Activated CD8-positive, alpha-beta T cell treated with anti-CD3 and anti-CD28 coated beads for 36 hours (primary cell): ENCODE data around the gene SPR. TPM values are rescaled to one million over a fixed set of nuclear protein-coding genes. Genes with fewer than 3 reads are reported as not detected.

ENCODE experiments used
- ATAC-seq: fragments of 200-7000 bp; cut with Tn5 transposase; one replicate; pipeline ENCODE4 v1.10.0; 2021; ENCODE audit warnings: mild to moderate bottlenecking, moderate library complexity
- CTCF ChIA-PET: fragments of 350-600 bp; sonication (Branson Sonifier 250); formaldehyde crosslinking; loops from one replicate; lab custom pipeline; 2021; ENCODE audit warnings: antibody characterized with exemption; lab: Charles Lee
- POLR2A ChIA-PET: fragments of 350-600 bp; sonication (Branson Sonifier 250); formaldehyde crosslinking; loops from one replicate; lab custom pipeline; 2021; ENCODE audit warnings: antibody characterized with exemption; lab: Charles Lee
- DNase-seq: peaks from one replicate; pipeline ENCODE4 v3.0.0-alpha.2; 2020
- H3K27ac Mint-ChIP-seq: one replicate; pipeline ENCODE4 v1.8.0; 2021; ENCODE audit warnings: mild to moderate bottlenecking, mixed read lengths
- H3K27me3 Mint-ChIP-seq: one replicate; pipeline ENCODE4 v1.8.0; 2021; ENCODE audit warnings: mixed read lengths
- H3K36me3 Mint-ChIP-seq: one replicate; pipeline ENCODE4 v1.8.0; 2021; ENCODE audit warnings: low read depth, mixed read lengths
- H3K4me1 Mint-ChIP-seq: one replicate; pipeline ENCODE4 v1.8.0; 2021; ENCODE audit warnings: low read depth, mixed read lengths
- H3K4me3 Mint-ChIP-seq: one replicate; pipeline ENCODE4 v1.8.0; 2021; ENCODE audit warnings: mild to moderate bottlenecking, moderate library complexity, mixed read lengths
- H3K9me3 Mint-ChIP-seq: one replicate; pipeline ENCODE4 v1.8.0; 2021; ENCODE audit warnings: mixed read lengths
- intact Hi-C: fragments of 100-400 bp; cut with micrococcal nuclease; formaldehyde crosslinking; loops from one replicate; pipeline ENCODE4 v1.10.0; 2022
- total RNA-seq, 2 experiments: library from RNA; stranded (reverse); gene quantifications; one replicate each; pipeline ENCODE4 v1.2.3, GENCODE V29; 2021
- TF ChIP-seq, protein P1 (sequence below): fragments of 200-600 bp; IDR thresholded peaks from one replicate; pipeline ENCODE4 v1.8.0; 2022; ENCODE audit warnings: antibody characterized with exemption, mild to moderate bottlenecking

Gene SPR
- total RNA-seq, 2 experiments from 2014 or later: 7.8 to 9.4 TPM

DNA sequence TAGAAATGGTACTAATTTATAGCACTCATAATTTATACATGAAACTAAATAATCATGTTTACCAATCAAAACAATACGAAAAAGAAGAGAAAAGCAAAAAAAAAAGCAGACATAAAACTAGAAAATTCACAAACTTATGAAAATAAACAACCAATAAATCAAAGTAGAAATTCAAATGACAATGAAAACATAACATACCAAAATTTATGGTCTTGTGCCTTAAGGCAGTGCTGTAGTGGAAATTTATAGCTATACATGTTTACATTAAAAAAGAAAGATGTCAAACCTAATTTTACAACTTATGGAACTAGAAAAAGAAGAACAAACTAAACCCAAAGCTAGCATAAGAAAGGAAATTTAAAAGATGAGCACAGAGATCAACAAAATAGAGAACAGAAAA, 16.1 kb upstream of the SPR start:
- ATAC-seq: no peak
- H3K36me3 Mint-ChIP-seq: no peaks in the 10 kb centered on the region
- no peak for DNase-seq
- peaks cover 24% of the 10 kb centered on the region for H3K27me3 Mint-ChIP-seq
- ChIA-PET POLR2A (no interaction called here), CTCF (interaction anchor here (0.8 to 3.7 kb wide), 5 partner anchors 8 to 22 kb away, joined by 3 to 16 read pairs (median 6); partner anchors contain the start of gene SPR)
- H3K9me3 Mint-ChIP-seq: peaks cover 3% of the 10 kb centered on the region
- TF ChIP-seq, protein P1, sequence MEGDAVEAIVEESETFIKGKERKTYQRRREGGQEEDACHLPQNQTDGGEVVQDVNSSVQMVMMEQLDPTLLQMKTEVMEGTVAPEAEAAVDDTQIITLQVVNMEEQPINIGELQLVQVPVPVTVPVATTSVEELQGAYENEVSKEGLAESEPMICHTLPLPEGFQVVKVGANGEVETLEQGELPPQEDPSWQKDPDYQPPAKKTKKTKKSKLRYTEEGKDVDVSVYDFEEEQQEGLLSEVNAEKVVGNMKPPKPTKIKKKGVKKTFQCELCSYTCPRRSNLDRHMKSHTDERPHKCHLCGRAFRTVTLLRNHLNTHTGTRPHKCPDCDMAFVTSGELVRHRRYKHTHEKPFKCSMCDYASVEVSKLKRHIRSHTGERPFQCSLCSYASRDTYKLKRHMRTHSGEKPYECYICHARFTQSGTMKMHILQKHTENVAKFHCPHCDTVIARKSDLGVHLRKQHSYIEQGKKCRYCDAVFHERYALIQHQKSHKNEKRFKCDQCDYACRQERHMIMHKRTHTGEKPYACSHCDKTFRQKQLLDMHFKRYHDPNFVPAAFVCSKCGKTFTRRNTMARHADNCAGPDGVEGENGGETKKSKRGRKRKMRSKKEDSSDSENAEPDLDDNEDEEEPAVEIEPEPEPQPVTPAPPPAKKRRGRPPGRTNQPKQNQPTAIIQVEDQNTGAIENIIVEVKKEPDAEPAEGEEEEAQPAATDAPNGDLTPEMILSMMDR: no peak
- intact Hi-C loops: no loop called here
- H3K27ac Mint-ChIP-seq: no peak overlapping the region
- H3K4me1 Mint-ChIP-seq: no peaks in the 10 kb centered on the region
- no peak overlapping the region for H3K4me3 Mint-ChIP-seq

DNA sequence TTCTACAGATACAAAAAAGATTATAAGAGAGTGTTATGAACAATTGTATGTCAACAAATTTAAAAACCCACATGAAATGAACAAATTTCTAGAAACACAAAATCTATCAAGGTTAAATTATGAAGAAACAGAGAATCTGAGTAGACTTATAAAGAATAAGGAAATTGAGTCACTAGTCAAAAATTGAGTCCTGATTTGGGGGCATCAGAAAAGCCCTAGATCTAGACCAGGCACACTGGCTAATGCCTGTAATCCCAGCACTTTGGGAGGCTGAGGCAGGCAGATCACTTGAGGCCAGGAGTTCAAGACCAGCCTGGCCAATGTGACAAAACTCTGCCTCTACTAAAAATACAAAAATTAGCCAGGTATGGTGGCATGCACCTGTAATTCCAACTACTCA, 15.3 kb upstream of the SPR start:
- ATAC-seq (no peak), DNase-seq (no peak)
- Mint-ChIP-seq H3K4me3 (no peak overlapping the region), H3K27ac (no peak overlapping the region), H3K27me3 (peaks cover 21% of the 10 kb centered on the region), H3K36me3 (no peaks in the 10 kb centered on the region), H3K4me1 (no peaks in the 10 kb centered on the region), H3K9me3 (peaks cover 3% of the 10 kb centered on the region)
- intact Hi-C loops: no loop called here
- TF ChIP-seq, protein P1: no peak
- ChIA-PET POLR2A (no interaction called here), CTCF (interaction anchor here (0.8 to 3.7 kb wide), 4 partner anchors 9 to 15 kb away, joined by 3 to 16 read pairs (median 10); partner anchors contain the start of gene SPR)

DNA sequence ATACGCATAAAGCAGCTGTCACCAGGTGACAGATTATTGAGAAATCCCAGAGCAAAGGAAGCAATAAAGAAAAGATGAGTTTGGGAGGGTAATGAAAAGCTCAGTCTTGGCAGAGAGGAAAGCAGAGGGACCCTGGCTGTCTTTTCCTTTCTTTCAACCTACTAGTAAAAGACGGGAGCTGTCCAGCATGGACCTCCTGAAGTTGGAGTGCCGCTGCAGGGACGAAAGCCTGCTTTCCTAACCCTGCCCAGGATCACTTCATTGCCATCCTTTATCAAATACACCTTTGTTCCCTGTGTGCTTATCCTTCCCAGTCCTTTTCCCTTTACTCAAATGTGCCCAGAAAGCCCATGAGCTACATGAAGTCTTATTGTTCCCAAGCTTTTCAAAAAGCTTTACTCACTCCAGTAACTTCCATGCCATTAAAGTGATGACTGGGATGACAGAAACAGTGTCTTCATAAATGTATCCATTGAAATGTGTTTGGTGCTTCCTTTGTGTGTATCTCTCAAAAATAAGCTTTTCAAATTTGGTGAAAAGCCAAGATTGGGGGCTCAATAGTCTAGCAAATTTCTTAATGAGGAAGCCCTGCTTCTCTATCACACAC, 3.7 kb upstream of the SPR start:
- H3K4me3 Mint-ChIP-seq: no peak overlapping the region
- ChIA-PET CTCF (interaction anchor here (1.0 to 2.4 kb wide), 6 partner anchors 10 to 114 kb away, joined by 3 to 13 read pairs (median 6); no protein-coding TSS in a partner anchor), POLR2A (no interaction called here)
- ATAC-seq (no peak), DNase-seq (peak; percentile 60)
- H3K9me3 Mint-ChIP-seq: no peaks in the 10 kb centered on the region
- peaks cover 3% of the 10 kb centered on the region for H3K4me1 Mint-ChIP-seq
- no peaks in the 10 kb centered on the region for H3K36me3 Mint-ChIP-seq
- no peak overlapping the region for H3K27ac Mint-ChIP-seq
- peaks cover 47% of the 10 kb centered on the region for H3K27me3 Mint-ChIP-seq
- TF ChIP-seq, protein P1: no peak
- intact Hi-C loops: no loop called here

DNA sequence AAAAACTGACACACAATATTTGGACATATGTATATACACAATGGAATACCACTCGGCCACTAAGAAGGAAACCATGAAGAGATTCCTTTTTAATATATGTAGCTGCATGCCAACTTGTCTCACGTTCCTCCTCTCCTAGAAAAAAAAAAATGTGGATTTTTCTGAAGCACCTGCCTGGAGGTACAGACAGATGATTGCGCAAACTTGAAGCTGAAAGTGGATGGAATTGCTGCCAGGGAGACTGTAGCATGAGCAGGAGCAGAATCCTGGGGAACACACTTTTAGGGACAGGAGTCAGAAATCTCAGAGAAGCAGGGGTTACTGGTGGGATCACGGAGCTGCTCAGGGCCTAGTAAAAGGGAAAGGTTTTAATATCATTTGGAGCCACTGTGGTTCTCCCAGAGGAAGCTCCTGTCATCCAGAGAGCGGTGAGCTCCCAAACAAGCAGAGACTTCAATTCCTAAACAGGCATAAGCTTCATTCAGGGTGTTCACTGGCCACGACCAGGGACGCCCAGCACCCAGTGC, 640 bp upstream of the SPR start:
- no peaks in the 10 kb centered on the region for H3K9me3 Mint-ChIP-seq
- H3K27ac Mint-ChIP-seq: no peak overlapping the region
- peaks cover 56% of the 10 kb centered on the region for H3K27me3 Mint-ChIP-seq
- H3K36me3 Mint-ChIP-seq: peaks cover 4% of the 10 kb centered on the region
- peaks cover 6% of the 10 kb centered on the region for H3K4me1 Mint-ChIP-seq
- intact Hi-C loops: no loop called here
- TF ChIP-seq, protein P1: no peak
- ATAC-seq: no peak
- no peak for DNase-seq
- ChIA-PET POLR2A (interaction anchor here (0.9 kb wide), 1 partner anchor 10 kb away, joined by 3 read pairs; no protein-coding TSS in a partner anchor), CTCF (interaction anchor here (0.7 to 3.2 kb wide), 18 partner anchors 10 to 291 kb away, joined by 3 to 33 read pairs (median 11); no protein-coding TSS in a partner anchor)
- H3K4me3 Mint-ChIP-seq: peak overlapping the region; percentile 72
